Kidney (tissue), 14 donors: Measurements from ENCODE around the gene MSMP. TPM values are rescaled to one million over a fixed set of nuclear protein-coding genes. Genes with fewer than 3 reads are reported as not detected.
A peak's percentile ranks its signal among the peaks of the same experiment; 100 is the strongest.

ENCODE experiments used
- DNase-seq, 5 donors: peaks; one replicate each; pipeline ENCODE4 v3.0.0-alpha.2; 2013 to 2020
- FAIRE-seq: peaks from 2 replicates; lab custom pipeline; 2012; peaks lifted over from hg19 to GRCh38; lab: Jason Lieb, UNC
- H3K27ac ChIP-seq, 2 donors: one replicate each; pipeline ENCODE4 v1.7.0; 2013; ENCODE audit warnings: low read depth in 2 of 2, low read length in 2 of 2, inconsistent platforms in 1 of 2
- H3K27me3 ChIP-seq: one replicate; pipeline ENCODE4 v1.7.1; 2013; ENCODE audit warnings: low read length, inconsistent platforms; ENCODE audit not compliant: control insufficient read depth, insufficient read depth
- H3K36me3 ChIP-seq, 3 donors: one replicate each; pipeline versions ENCODE4 v1.7.0 to v1.7.1; 2013; ENCODE audit warnings: low read length in 3 of 3, control low read depth in 1 of 3, inconsistent platforms in 1 of 3; ENCODE audit not compliant: insufficient read depth in 3 of 3, control insufficient read depth in 2 of 3
- H3K4me1 ChIP-seq, 3 donors: one replicate each; pipeline versions ENCODE4 v1.7.0 to v1.7.1; 2013; ENCODE audit warnings: low read length in 3 of 3, inconsistent platforms in 1 of 3, low read depth in 1 of 3; ENCODE audit not compliant: control insufficient read depth in 2 of 3, insufficient read depth in 2 of 3
- H3K4me3 ChIP-seq, 3 donors: one replicate each; pipeline versions ENCODE4 v1.7.0 to v1.8.1; 2013; ENCODE audit warnings: low read length in 3 of 3, control low read depth in 1 of 3, inconsistent platforms in 1 of 3
- H3K9ac ChIP-seq, 3 donors: one replicate each; pipeline versions ENCODE4 v1.7.0 to v1.7.1; 2013; ENCODE audit warnings: low read length in 3 of 3, control low read depth in 1 of 3, inconsistent platforms in 1 of 3
- H3K9me3 ChIP-seq, 3 donors: one replicate each; pipeline versions ENCODE4 v1.7.0 to v1.7.1; 2013; ENCODE audit warnings: low read length in 3 of 3, control low read depth in 1 of 3, inconsistent platforms in 1 of 3; ENCODE audit not compliant: control insufficient read depth in 2 of 3, insufficient read depth in 1 of 3
- CTCF ChIP-seq: IDR thresholded peaks from 3 replicates; pipeline ENCODE4 v1.5.1; 2012; ENCODE audit warnings: mild to moderate bottlenecking, moderate library complexity, borderline replicate concordance; ENCODE audit not compliant: insufficient read depth; ENCODE audit errors: extremely low read depth
- intact Hi-C: fragments of 100-400 bp; cut with DNase I; formaldehyde crosslinking; loops from one replicate; pipeline ENCODE4 v1.11.1; 2022
- polyA plus RNA-seq: library from polyadenylated mRNA; stranded (reverse); fragments of 350-450 nt; fragmentation: Illumina TruSeq; extraction: RNeasy Lipid Tissue Mini Kit (QIAGEN cat#74804); gene quantifications from one replicate; pipeline ENCODE4 v1.2.3, GENCODE V29; 2014; ENCODE audit warnings: low read depth, low replicate concordance; ENCODE audit not compliant: insufficient read depth
- total RNA-seq: library from RNA; stranded (reverse); fragmentation: NEBNext Ultra II Directional; extraction: Animal tissue kit (Norgen Biotek cat#: 25700); gene quantifications from one replicate; pipeline ENCODE4 v1.2.1, GENCODE V29; 2021
- donor health status: control.
- donor health status: control.
- donor health status: control.
- donor health status: control.
- donor health status: control.
- donor health status: DM: yes; HTN: yes; CAD: no.
- donor health status: Normal renal cell carcinoma (clear cell type).

Gene MSMP
- total and polyA plus RNA-seq, 2 donors from 2014 or later: 0.47 TPM; not detected in 1

GRCh38 chr9:35791297-35791921 is 37.3 kb upstream of the MSMP start, which contains the start of gene NPR2:
Gene NPR2 (plus strand): TSS chr9:35791591. CDS start chr9:35792409, 818 bp downstream.
- peaks cover 0 to 9% (median 3%) of the 10 kb centered on the region in 3 donors for H3K4me1 ChIP-seq
- intact Hi-C loops: loop anchor here (5.0 kb wide), 1 partner anchor 91 kb away; no protein-coding TSS in a partner anchor
- H3K36me3 ChIP-seq: no peaks in the 10 kb centered on the region
- no peak within 1 kb of the TSS for H3K27ac ChIP-seq
- H3K27me3 ChIP-seq: no peaks in the 10 kb centered on the region
- peak within 1 kb of the TSS in 2 of 3 donors; percentile 44 to 52 for H3K4me3 ChIP-seq
- FAIRE-seq: no peak
- H3K9me3 ChIP-seq: no peaks in the 10 kb centered on the region
- peak; percentile 32 to 86 (median 70) for DNase-seq
- no peak for TF ChIP-seq CTCF
- peak within 1 kb of the TSS in 1 of 3 donors; percentile 78 for H3K9ac ChIP-seq

DNA sequence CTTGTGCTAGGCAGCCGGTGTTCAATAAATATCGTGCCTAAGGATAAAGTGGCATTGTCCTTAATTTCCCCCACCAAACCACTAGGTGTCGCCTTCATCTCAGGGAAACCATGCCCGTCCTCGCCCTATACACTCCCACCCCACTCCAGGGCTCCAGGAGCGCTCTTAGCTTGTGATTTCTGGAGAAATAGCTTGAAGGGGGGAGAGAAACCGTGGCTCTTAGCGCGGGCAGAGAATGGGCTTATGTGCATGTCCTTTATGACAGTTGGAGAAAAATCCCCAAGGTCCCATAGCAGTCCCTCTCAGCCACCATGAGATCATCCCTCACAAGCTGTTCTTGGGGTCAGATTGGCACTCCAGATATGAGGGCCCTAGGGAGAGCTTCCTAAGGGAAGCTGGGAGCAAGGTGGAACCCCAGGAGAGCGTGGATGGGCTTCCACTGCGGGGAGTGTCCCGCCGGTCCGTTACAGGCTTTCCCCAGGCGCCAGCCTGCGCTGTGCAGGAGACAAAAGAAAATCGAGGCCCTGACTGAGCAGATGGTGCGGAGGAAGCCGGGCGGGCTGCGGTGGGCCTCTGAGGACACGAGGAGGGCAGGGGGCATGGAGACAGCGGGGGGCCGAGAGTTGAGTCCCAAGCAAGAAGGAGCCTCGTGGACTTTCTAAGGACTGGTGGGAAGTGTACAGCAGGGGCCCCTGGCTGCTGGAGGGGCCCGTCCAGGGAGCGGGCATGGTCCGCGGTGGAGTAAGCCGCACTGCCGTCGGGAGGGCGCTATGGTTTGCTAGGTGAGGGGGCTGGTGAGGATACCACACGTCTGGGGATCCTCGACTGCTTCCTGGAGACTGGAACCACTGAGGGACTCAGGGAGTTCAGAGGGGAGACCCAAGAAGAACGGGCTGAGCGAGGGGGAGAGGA is 36.6 kb upstream of the MSMP start:
- peak; percentile 52 for FAIRE-seq
- intact Hi-C loops: loop anchor here (5.0 kb wide), 1 partner anchor 92 kb away; no protein-coding TSS in a partner anchor

GRCh38 chr9:35790025-35790384 is 35.9 kb upstream of the MSMP start:
- Histone ChIP-seq H3K9me3 (no peaks in the 10 kb centered on the region), H3K36me3 (no peaks in the 10 kb centered on the region), H3K27me3 (no peaks in the 10 kb centered on the region), H3K4me3 (no peak overlapping the region), H3K9ac (no peak overlapping the region), H3K4me1 (peaks cover 0 to 9% (median 3%) of the 10 kb centered on the region in 3 donors), H3K27ac (no peak overlapping the region)
- no peak for TF ChIP-seq CTCF
- DNase-seq: no peak
- FAIRE-seq: no peak
- intact Hi-C loops: loop anchor here (5.0 kb wide), 1 partner anchor 92 kb away; no protein-coding TSS in a partner anchor

More for the DNA sequence above, 36.6 kb upstream of the MSMP start:
- no peaks in the 10 kb centered on the region for H3K36me3 ChIP-seq
- no peak overlapping the region for H3K27ac ChIP-seq
- H3K4me3 ChIP-seq: no peak overlapping the region
- H3K4me1 ChIP-seq: peaks cover 0 to 9% (median 3%) of the 10 kb centered on the region in 3 donors
- H3K9ac ChIP-seq: peak overlapping the region in 1 of 3 donors; percentile 26
- peak; percentile 81 to 94 (median 86) for DNase-seq
- TF ChIP-seq CTCF: peak; percentile 91
- H3K27me3 ChIP-seq: no peaks in the 10 kb centered on the region
- no peaks in the 10 kb centered on the region for H3K9me3 ChIP-seq
